GM18505 (cell line): Measurements from ENCODE around the gene FBXO24.

Source experiments
- ATAC-seq: cut with Tn5 transposase; IDR thresholded peaks from one replicate; pipeline ENCODE4 v1.9.1; 2021; ENCODE audit not compliant: unreplicated experiment
- POLR2A ChIP-seq: IDR thresholded peaks from 4 replicates; pipeline ENCODE4 v1.6.1; 2011; ENCODE audit warnings: borderline replicate concordance; ENCODE audit not compliant: insufficient read depth, insufficient read length; ENCODE audit errors: extremely low read depth

Gene FBXO24

GRCh38 chr7:100641463-100641859 is 55.3 kb downstream of the FBXO24 start, which contains the start of gene TFR2:
TFR2 (minus strand) TSS chr7:100641552; CDS start chr7:100641509, 43 bp downstream.
- no peak for ATAC-seq
- TF ChIP-seq POLR2A: no peak

- TF ChIP-seq POLR2A: no peak
- no peak for ATAC-seq
Observed at GRCh38 chr7:100641860-100642533, 55.9 kb downstream of the FBXO24 start.

- no peak for ATAC-seq
- no peak for TF ChIP-seq POLR2A
Observed at GRCh38 chr7:100642534-100642907, 56.4 kb downstream of the FBXO24 start.

GRCh38 chr7:100649826-100650565 is 63.9 kb downstream of the FBXO24 start:
- ATAC-seq: no peak
- TF ChIP-seq POLR2A: no peak
